ENCODE data around the gene GDAP2.

Gene GDAP2

DNA sequence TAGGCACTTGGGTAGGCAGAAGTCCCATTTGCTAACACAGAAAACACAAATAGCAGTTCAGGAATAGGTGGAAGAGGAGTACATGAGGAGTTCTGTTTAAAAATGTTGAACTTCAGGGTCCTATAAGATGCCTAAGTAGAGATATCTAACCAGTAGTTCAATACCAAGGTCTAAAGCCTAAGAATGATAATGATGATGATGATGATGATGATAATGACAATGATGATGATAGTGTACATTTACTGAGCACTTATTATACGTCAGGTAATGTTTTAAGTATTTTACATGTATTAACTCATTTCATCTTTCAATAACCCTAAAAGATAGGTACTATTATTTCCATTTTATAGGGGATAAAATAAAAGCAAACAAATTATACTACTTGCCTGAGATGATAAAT, 50.1 kb downstream of the GDAP2 start:
- TF ChIP-seq, protein P1, sequence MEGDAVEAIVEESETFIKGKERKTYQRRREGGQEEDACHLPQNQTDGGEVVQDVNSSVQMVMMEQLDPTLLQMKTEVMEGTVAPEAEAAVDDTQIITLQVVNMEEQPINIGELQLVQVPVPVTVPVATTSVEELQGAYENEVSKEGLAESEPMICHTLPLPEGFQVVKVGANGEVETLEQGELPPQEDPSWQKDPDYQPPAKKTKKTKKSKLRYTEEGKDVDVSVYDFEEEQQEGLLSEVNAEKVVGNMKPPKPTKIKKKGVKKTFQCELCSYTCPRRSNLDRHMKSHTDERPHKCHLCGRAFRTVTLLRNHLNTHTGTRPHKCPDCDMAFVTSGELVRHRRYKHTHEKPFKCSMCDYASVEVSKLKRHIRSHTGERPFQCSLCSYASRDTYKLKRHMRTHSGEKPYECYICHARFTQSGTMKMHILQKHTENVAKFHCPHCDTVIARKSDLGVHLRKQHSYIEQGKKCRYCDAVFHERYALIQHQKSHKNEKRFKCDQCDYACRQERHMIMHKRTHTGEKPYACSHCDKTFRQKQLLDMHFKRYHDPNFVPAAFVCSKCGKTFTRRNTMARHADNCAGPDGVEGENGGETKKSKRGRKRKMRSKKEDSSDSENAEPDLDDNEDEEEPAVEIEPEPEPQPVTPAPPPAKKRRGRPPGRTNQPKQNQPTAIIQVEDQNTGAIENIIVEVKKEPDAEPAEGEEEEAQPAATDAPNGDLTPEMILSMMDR (IDR thresholded peaks at IDR 0.05; ENCODE audit: control extremely low read depth, extremely low read depth, low read depth, missing control alignments) = no peak
- ChIA-PET CTCF (interaction anchor here (2.9 kb wide), 1 partner anchor 17 kb away, joined by 14 read pairs; no protein-coding TSS in a partner anchor), POLR2A (no interaction called here)
- no peak for DNase-seq (ENCODE audit: extremely low spot score)

DNA sequence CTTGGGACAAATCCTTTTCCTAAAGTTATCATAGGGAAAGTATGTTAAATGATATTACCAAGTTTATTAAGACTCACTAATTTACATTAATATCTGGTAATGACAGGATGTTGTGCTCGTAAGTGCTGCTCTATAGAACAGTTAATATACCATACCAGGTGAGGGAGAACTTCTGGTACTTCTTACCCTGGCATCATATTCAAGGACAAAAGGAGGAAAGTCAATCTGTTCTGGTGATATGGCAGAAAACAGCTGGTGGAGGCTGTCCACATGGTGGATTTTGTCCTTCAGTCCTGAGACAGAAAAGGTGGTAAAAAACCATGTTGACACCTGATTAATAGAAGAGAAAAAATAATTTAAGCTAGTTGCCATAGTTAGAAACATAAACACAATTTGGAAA, 51.6 kb downstream of the GDAP2 start:
- POLR2A ChIA-PET = no interaction called here
- CTCF ChIA-PET = no interaction called here
- TF ChIP-seq, protein P1 (IDR thresholded peaks at IDR 0.05; ENCODE audit: control extremely low read depth, extremely low read depth, low read depth, missing control alignments) = no peak
- no peak for DNase-seq (ENCODE audit: extremely low spot score)

DNA sequence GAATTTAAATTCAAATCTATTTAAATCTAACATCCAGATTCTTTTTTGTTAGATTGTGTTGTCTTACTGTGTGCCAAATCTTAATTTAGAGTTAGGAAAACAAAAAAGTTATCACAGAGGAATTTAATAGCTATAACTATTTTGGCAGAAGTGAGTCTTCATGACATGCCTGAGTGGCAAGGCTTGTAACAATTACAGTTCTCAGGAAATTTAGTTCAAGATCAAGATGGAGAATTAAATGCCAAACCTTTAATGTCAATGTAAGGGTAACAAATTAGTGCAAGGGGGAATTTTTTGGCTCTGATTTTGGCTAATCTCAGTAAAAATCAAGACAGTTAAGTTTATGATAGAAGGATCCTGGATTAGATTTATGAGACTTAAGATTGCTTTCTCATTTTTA, 58.4 kb downstream of the GDAP2 start:
- TF ChIP-seq, protein P1 (IDR thresholded peaks at IDR 0.05; ENCODE audit: control extremely low read depth, extremely low read depth, low read depth, missing control alignments) = no peak
- ChIA-PET CTCF (no interaction called here), POLR2A (no interaction called here)
- DNase-seq (ENCODE audit: extremely low spot score) = no peak

DNA sequence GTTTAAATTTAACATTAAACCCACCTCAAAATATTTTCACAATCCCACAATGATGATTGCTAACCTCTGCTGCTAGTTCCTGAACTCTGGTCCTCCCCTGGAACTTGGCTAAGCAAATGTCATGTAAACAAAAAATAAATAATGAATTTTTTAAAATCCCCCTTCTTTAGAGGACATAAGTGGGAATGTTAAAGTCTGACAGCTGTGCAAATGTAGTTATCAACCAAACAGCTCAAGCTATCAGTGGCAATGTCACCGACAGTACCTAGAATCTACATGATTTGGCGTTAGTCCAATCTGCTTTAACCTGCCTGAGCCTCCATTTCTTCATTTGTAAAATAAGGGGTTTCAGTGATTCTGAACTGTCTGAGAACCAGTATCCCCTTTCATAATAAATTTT, 67.7 kb downstream of the GDAP2 start:
- TF ChIP-seq, protein P1 (IDR thresholded peaks at IDR 0.05; ENCODE audit: control extremely low read depth, extremely low read depth, low read depth, missing control alignments) = no peak
- POLR2A ChIA-PET = no interaction called here
- DNase-seq (ENCODE audit: extremely low spot score) = no peak
- CTCF ChIA-PET = no interaction called here

DNA sequence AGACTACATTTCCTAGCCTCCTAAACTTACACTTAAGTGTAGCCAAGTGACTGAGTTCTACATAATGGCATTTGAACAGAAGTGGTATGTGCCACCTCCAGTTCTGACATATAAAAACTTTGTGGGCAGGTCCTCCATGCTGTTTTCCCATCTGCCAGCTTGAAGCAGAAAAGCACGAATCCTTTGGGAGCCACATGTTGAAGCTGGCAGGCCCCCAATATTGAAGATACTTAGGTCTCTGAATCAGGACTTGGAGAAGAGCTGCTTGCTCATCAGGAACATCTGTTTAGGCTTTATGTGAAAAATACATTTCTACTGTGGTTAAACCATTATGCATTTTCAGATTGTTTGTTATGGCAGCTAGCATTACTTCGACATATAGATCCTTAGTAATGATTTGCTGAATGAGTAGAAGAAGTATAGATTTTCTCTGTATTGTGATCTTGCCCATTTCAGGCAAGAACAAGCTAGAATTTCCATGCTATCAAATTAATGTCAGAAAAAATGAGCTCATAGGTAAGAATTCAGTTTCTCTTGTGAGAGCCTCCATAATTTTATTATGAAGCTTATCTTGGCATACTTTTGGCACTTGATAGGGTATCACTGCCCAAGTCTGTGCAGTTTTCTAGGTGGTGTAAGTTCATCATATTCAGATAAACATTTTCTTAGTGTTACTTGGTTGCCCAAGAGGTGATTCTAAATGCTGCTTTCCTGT, 68.4 kb downstream of the GDAP2 start:
- TF ChIP-seq, protein P1 (IDR thresholded peaks at IDR 0.05; ENCODE audit: control extremely low read depth, extremely low read depth, low read depth, missing control alignments) = no peak
- ChIA-PET CTCF (interaction anchor here (0.7 to 1.0 kb wide), 3 partner anchors 35 to 107 kb away, joined by 3 to 4 read pairs (median 4); no protein-coding TSS in a partner anchor), POLR2A (no interaction called here)
- no peak for DNase-seq (ENCODE audit: extremely low spot score)

DNA sequence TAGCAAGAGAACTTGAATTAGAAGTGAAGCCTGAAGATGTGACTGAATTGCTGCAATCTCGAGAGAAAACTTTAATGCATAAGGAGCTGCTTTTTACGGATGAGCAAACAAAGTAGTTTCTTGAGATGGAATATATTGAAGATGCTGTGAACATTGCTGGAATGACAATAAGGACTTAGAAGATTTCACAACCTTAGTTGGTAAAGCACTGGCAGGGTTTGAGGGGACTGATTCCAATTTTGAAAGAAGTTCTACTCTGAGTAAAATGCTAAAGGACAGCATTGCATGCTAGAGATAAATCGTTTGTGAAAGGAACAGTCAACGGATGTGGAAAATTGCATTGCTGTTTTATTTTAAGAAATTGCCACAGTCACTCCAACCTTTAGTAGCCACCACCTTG, 69.5 kb downstream of the GDAP2 start:
- CTCF ChIA-PET = interaction anchor here (0.9 to 1.6 kb wide), 2 partner anchors 44 to 324 kb away, joined by 3 read pairs; no protein-coding TSS in a partner anchor
- TF ChIP-seq, protein P1 (IDR thresholded peaks at IDR 0.05; ENCODE audit: control extremely low read depth, extremely low read depth, low read depth, missing control alignments) = no peak
- no peak for DNase-seq (ENCODE audit: extremely low spot score)
- POLR2A ChIA-PET = no interaction called here
